ENCODE results near the gene ELN. TPM values are rescaled to one million over a fixed set of nuclear protein-coding genes. Genes with fewer than 3 reads are reported as not detected.
"Not testable (repeated sequence)": the region's sequence is repeated elsewhere in the genome, so short reads cannot be mapped to it uniquely, and the experiment has no call there.

The ELN gene
- polyA plus RNA-seq, 1 experiment = 2.1 TPM

GRCh38 chr7:74040791-74041520 is 13.0 kb downstream of the ELN start:
- Histone ChIP-seq H3K9me3 (ENCODE audit: control insufficient read depth, insufficient read depth, low read length) (no peaks in the 10 kb centered on the region; the same call in 1 of the 2 replicates), H3K4me3 (ENCODE audit: low read depth, low read length) (no peak overlapping the region), H3K27ac (ENCODE audit: low read depth, low read length) (no peak overlapping the region), H3K27me3 (ENCODE audit: control insufficient read depth, insufficient read depth, low read length) (no peaks in the 10 kb centered on the region)
- ChIA-PET CTCF (interaction anchor here (1.1 kb wide), 1 partner anchor 14 kb away, joined by 5 read pairs; no protein-coding TSS in a partner anchor), POLR2A (no interaction called here)
- DNase-seq (ENCODE audit: low read depth, low spot score) = no peak
- no peak for TF ChIP-seq CTCF (IDR thresholded peaks at IDR 0.05; ENCODE audit: low read depth, low read length)

- no peak overlapping the region for H3K4me3 ChIP-seq (ENCODE audit: low read depth, low read length)
- DNase-seq (ENCODE audit: low read depth, low spot score) = no peak
- peak overlapping the region; percentile 11 for H3K27ac ChIP-seq (ENCODE audit: low read depth, low read length)
- H3K9me3 ChIP-seq (ENCODE audit: control insufficient read depth, insufficient read depth, low read length) = no peaks in the 10 kb centered on the region; the same call in 1 of the 2 replicates
- ChIA-PET CTCF (interaction anchor here (0.7 to 1.2 kb wide), 2 partner anchors 16 to 120 kb away, joined by 3 to 4 read pairs; no protein-coding TSS in a partner anchor), POLR2A (no interaction called here)
- TF ChIP-seq CTCF (IDR thresholded peaks at IDR 0.05; ENCODE audit: low read depth, low read length) = no peak
- no peaks in the 10 kb centered on the region for H3K27me3 ChIP-seq (ENCODE audit: control insufficient read depth, insufficient read depth, low read length)
Measured at GRCh38 chr7:74042746-74043522, 15.0 kb downstream of the ELN start.

GRCh38 chr7:74043523-74043951 is 15.6 kb downstream of the ELN start:
- CTCF ChIA-PET = interaction anchor here (1.2 kb wide), 1 partner anchor 17 kb away, joined by 3 read pairs; no protein-coding TSS in a partner anchor
- POLR2A ChIA-PET = no interaction called here
- no peak for TF ChIP-seq CTCF (IDR thresholded peaks at IDR 0.05; ENCODE audit: low read depth, low read length)
- DNase-seq (ENCODE audit: low read depth, low spot score) = peak; percentile 44
- Histone ChIP-seq H3K4me3 (ENCODE audit: low read depth, low read length) (no peak overlapping the region), H3K9me3 (ENCODE audit: control insufficient read depth, insufficient read depth, low read length) (no peaks in the 10 kb centered on the region; the same call in 1 of the 2 replicates), H3K27ac (ENCODE audit: low read depth, low read length) (peak overlapping the region; percentile 11), H3K27me3 (ENCODE audit: control insufficient read depth, insufficient read depth, low read length) (no peaks in the 10 kb centered on the region)

GRCh38 chr7:74044366-74045350 is 16.7 kb downstream of the ELN start:
- no peak for TF ChIP-seq CTCF (IDR thresholded peaks at IDR 0.05; ENCODE audit: low read depth, low read length)
- CTCF ChIA-PET = interaction anchor here (1.2 to 2.0 kb wide), 3 partner anchors 18 to 356 kb away, joined by 3 to 7 read pairs (median 5); no protein-coding TSS in a partner anchor
- Histone ChIP-seq H3K27me3 (ENCODE audit: control insufficient read depth, insufficient read depth, low read length) (no peaks in the 10 kb centered on the region), H3K9me3 (ENCODE audit: control insufficient read depth, insufficient read depth, low read length) (no peaks in the 10 kb centered on the region; the same call in 1 of the 2 replicates), H3K4me3 (ENCODE audit: low read depth, low read length) (no peak overlapping the region), H3K27ac (ENCODE audit: low read depth, low read length) (no peak overlapping the region)
- no peak for DNase-seq (ENCODE audit: low read depth, low spot score)
- POLR2A ChIA-PET = no interaction called here

GRCh38 chr7:74046581-74046980 is 18.6 kb downstream of the ELN start:
- POLR2A ChIA-PET; H3K9me3 ChIP-seq (ENCODE audit: control insufficient read depth, insufficient read depth, low read length); H3K4me3 ChIP-seq (ENCODE audit: low read depth, low read length); DNase-seq (ENCODE audit: low read depth, low spot score); H3K27me3 ChIP-seq (ENCODE audit: control insufficient read depth, insufficient read depth, low read length); H3K27ac ChIP-seq (ENCODE audit: low read depth, low read length): not testable (repeated sequence)
- CTCF ChIA-PET = interaction anchor here (2.0 kb wide), 1 partner anchor 20 kb away, joined by 7 read pairs; no protein-coding TSS in a partner anchor
